ENCODE data around the gene INSC. TPM values are rescaled to one million over a fixed set of nuclear protein-coding genes. Genes with fewer than 3 reads are reported as not detected.

Gene INSC
- total and polyA plus RNA-seq, 2 of the 8 experiments (the other 6 are each of a cell fraction or from before 2014, with no cell fraction given), result 0.58 to 0.59 TPM

DNA sequence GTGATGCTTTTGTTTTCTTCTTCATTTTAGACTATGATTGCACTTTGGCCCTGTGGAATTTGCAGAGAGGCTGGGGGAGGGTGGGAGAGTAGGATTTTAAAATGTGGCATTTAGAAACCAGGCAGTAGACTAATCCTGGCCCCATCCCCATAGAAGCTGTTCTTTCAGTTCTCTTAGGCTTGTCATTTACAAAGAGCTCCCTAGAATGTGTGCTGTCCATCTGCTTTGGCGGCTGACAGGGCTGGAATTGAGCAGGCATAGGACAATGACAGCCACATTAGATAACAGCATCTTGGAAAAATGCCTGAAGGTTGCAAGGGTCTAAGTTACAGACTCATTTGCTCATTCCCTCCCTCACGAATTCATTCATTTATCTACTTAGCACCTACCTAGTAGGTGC is 9.8 kb downstream of the INSC start:
- H3K14ac ChIP-seq (ENCODE audit: insufficient read length), result no peak overlapping the region
- no peak overlapping the region for H3K18ac ChIP-seq (ENCODE audit: extremely low read depth, low read length)
- H3K27ac ChIP-seq (ENCODE audit: low read depth, low read length), result no peak overlapping the region
- no peak overlapping the region for H2BK12ac ChIP-seq (ENCODE audit: low read depth, low read length)
- H3K23me2 ChIP-seq (ENCODE audit: low read depth, low read length), result no peaks in the 10 kb centered on the region
- H3K9me3 ChIP-seq (ENCODE audit: insufficient read depth in 2 of 2, low read depth in 1 of 2, low read length in 1 of 2), result no peaks in the 10 kb centered on the region
- no peak overlapping the region for H3K56ac ChIP-seq (replicated peaks; ENCODE audit: insufficient read length, low read depth, low read length)
- H3K79me1 ChIP-seq (ENCODE audit: low read depth, low read length), result no peaks in the 10 kb centered on the region
- H2AK5ac ChIP-seq (ENCODE audit: low read depth, low read length), result no peak overlapping the region
- H4K20me1 ChIP-seq (replicated peaks in 1 of 2; ENCODE audit: control insufficient read depth in 1 of 2, insufficient read depth in 2 of 2, low read length in 2 of 2), result no peaks in the 10 kb centered on the region
- ChIA-PET POLR2A (ENCODE audit: partially characterized antibody) (no interaction called here), CTCF (ENCODE audit: partially characterized antibody) (interaction anchor here (0.9 to 3.8 kb wide), 10 partner anchors 10 to 118 kb away, joined by 3 to 17 read pairs (median 4); partner anchors contain the start of gene INSC)
- H2BK5ac ChIP-seq (ENCODE audit: low read depth, low read length), result no peak overlapping the region
- H4K91ac ChIP-seq (replicated peaks; ENCODE audit: insufficient read length, low read length), result no peak overlapping the region
- H3K4me1 ChIP-seq (replicated peaks in 1 of 4; ENCODE audit: control insufficient read depth in 3 of 4, insufficient read depth in 4 of 4, low read length in 3 of 4), result no peaks in the 10 kb centered on the region
- no peak overlapping the region for H2BK120ac ChIP-seq (replicated peaks; ENCODE audit: low read depth, low read length)
- H3K23ac ChIP-seq (ENCODE audit: insufficient read length), result no peak overlapping the region
- no peak overlapping the region for H3K4ac ChIP-seq (replicated peaks; ENCODE audit: insufficient read length, low read depth, low read length)
- H4K5ac ChIP-seq (ENCODE audit: insufficient read length, low read depth, low read length), result no peak overlapping the region
- H3K4me3 ChIP-seq (ENCODE audit: extremely low read depth in 1 of 4, insufficient read depth in 2 of 4, low read depth in 3 of 4, low read length in 4 of 4), result no peak overlapping the region
- H2BK15ac ChIP-seq (ENCODE audit: low read length), result no peak overlapping the region
- WGBS, 2 experiments (ENCODE audit: extremely low coverage in 1 of 2, insufficient coverage in 1 of 2, insufficient read length in 1 of 2, insufficient replicate concordance in 2 of 2, low coverage in 1 of 2, low lambda C conversion rate in 2 of 2, missing lambda C conversion rate in 1 of 2), result 94% methylated on average over 2 of the region's 2 CpGs; no CpG with 5 or more reads in 1 of the 2 experiments
- H3K4me2 ChIP-seq (ENCODE audit: insufficient read depth in 1 of 2, low read depth in 2 of 2, low read length in 2 of 2), result no peak overlapping the region
- H2BK20ac ChIP-seq (ENCODE audit: low read length), result no peak overlapping the region
- no peaks in the 10 kb centered on the region for H3K36me3 ChIP-seq (ENCODE audit: control insufficient read depth in 2 of 4, insufficient read depth in 4 of 4, low read length in 3 of 4)
- no peak for DNase-seq (ENCODE audit: low read depth in 1 of 2, low spot score in 2 of 2)
- no peak for FAIRE-seq
- H3K27me3 ChIP-seq (replicated peaks in 1 of 4; ENCODE audit: control insufficient read depth in 3 of 4, extremely low read depth in 1 of 4, insufficient read depth in 3 of 4, low read length in 3 of 4), result no peaks in the 10 kb centered on the region
- no peak overlapping the region for H4K8ac ChIP-seq (ENCODE audit: extremely low read depth, insufficient read depth, low read length)
- no peak overlapping the region for H2AFZ ChIP-seq (ENCODE audit: low read length)
- no peaks in the 10 kb centered on the region for H3K79me2 ChIP-seq (ENCODE audit: control insufficient read depth in 1 of 2, insufficient read depth in 2 of 2, low read length in 2 of 2)
- no peak overlapping the region for H3K9ac ChIP-seq (replicated peaks in 1 of 4; ENCODE audit: extremely low read depth in 1 of 4, low read depth in 3 of 4, low read length in 3 of 4)
- TF ChIP-seq, protein P1, sequence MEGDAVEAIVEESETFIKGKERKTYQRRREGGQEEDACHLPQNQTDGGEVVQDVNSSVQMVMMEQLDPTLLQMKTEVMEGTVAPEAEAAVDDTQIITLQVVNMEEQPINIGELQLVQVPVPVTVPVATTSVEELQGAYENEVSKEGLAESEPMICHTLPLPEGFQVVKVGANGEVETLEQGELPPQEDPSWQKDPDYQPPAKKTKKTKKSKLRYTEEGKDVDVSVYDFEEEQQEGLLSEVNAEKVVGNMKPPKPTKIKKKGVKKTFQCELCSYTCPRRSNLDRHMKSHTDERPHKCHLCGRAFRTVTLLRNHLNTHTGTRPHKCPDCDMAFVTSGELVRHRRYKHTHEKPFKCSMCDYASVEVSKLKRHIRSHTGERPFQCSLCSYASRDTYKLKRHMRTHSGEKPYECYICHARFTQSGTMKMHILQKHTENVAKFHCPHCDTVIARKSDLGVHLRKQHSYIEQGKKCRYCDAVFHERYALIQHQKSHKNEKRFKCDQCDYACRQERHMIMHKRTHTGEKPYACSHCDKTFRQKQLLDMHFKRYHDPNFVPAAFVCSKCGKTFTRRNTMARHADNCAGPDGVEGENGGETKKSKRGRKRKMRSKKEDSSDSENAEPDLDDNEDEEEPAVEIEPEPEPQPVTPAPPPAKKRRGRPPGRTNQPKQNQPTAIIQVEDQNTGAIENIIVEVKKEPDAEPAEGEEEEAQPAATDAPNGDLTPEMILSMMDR (IDR thresholded peaks at IDR 0.05; ENCODE audit: control extremely low read depth in 1 of 3, insufficient read depth in 1 of 3, low read depth in 1 of 3, low read length in 3 of 3), result no peak
- TF ChIP-seq RBBP5 (IDR thresholded peaks at IDR 0.05; ENCODE audit: borderline replicate concordance, low read depth, low read length) (no peak), PHF8 (conservative IDR thresholded peaks at IDR 0.05; ENCODE audit: low read depth, low read length) (no peak), CREB1 (IDR thresholded peaks at IDR 0.05) (no peak), ASH2L (IDR thresholded peaks at IDR 0.05; ENCODE audit: low read length) (no peak), BCL11A (IDR thresholded peaks at IDR 0.05; ENCODE audit: low read depth in 2 of 2, low read length in 2 of 2) (no peak), KDM1A (IDR thresholded peaks at IDR 0.05; ENCODE audit: borderline replicate concordance, low read length) (no peak), RXRA (IDR thresholded peaks at IDR 0.05; ENCODE audit: insufficient read depth, low read depth, low read length) (no peak), JUND (IDR thresholded peaks at IDR 0.05; ENCODE audit: low read length) (no peak), CBX8 (IDR thresholded peaks at IDR 0.05; ENCODE audit: borderline replicate concordance, low read depth, low read length) (no peak), NRF1 (IDR thresholded peaks at IDR 0.05; ENCODE audit: low read depth, low read length) (no peak)
